Central memory CD8-positive, alpha-beta T cell (primary cell): Measurements from ENCODE around the gene MEP1A.
"Not testable (repeated sequence)": the region's sequence is repeated elsewhere in the genome, so short reads cannot be mapped to it uniquely, and the experiment has no call there.

Experiments
- ATAC-seq: fragments of 150-1000 bp; cut with Tn5 transposase; replicated peaks from 2 replicates; pipeline ENCODE4 v1.10.0; 2022; ENCODE audit warnings: mild to moderate bottlenecking, moderate FRiP score, moderate number of reproducible peaks; ENCODE audit not compliant: poor library complexity, severe bottlenecking; ENCODE audit errors: extremely low read depth
- DNase-seq, 2 donors: peaks; one replicate each; pipeline ENCODE4 v3.0.0; 2021; ENCODE audit warnings: low spot score in 2 of 2
- H3K27ac Mint-ChIP-seq: one replicate; pipeline ENCODE4 v1.8.0; 2022; ENCODE audit warnings: low read depth, mild to moderate bottlenecking, moderate library complexity, mixed read lengths
- H3K27me3 Mint-ChIP-seq: one replicate; pipeline ENCODE4 v1.8.0; 2022; ENCODE audit warnings: mixed read lengths
- H3K36me3 Mint-ChIP-seq: one replicate; pipeline ENCODE4 v1.8.0; 2022; ENCODE audit warnings: mild to moderate bottlenecking, moderate library complexity, mixed read lengths; ENCODE audit not compliant: insufficient read depth
- H3K4me1 Mint-ChIP-seq: one replicate; pipeline ENCODE4 v1.8.0; 2022; ENCODE audit warnings: mixed read lengths
- H3K4me3 Mint-ChIP-seq: one replicate; pipeline ENCODE4 v1.8.0; 2022; ENCODE audit warnings: mild to moderate bottlenecking, moderate library complexity, mixed read lengths
- H3K9me3 Mint-ChIP-seq: one replicate; pipeline ENCODE4 v1.8.0; 2022; ENCODE audit warnings: mixed read lengths

Gene MEP1A

DNA sequence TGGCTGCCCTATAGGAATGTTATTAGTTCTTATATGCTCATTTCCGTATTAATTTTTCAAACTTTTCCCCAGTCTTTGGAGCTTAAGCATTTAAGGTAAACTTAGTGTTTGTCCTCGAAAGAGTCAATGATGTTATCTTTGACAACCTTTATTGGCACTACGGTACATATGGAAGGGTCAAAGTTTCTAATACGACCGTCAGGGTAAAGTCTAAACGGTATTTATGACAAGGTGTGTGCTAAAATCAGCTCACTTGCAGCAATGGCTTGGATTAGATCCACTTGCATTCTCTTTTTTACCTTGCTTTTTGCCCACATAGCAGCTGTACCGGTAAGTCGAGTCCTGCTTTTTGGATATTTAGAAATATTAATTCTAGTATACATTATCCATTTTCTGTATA is at the start of gene MEP1A:
TSS of gene MEP1A (plus strand) at position 252 of the 400 bp plus-strand sequence. CDS start at position 262, 10 bp downstream.
- H3K9me3 Mint-ChIP-seq, result no peaks in the 10 kb centered on the region
- no peak for DNase-seq
- H3K4me1 Mint-ChIP-seq, result no peaks in the 10 kb centered on the region
- H3K27ac Mint-ChIP-seq, result no peak within 1 kb of the TSS
- H3K36me3 Mint-ChIP-seq, result no peaks in the 10 kb centered on the region
- no peak for ATAC-seq
- H3K27me3 Mint-ChIP-seq, result peaks cover 42% of the 10 kb centered on the region
- no peak within 1 kb of the TSS for H3K4me3 Mint-ChIP-seq

- H3K36me3 Mint-ChIP-seq, result no peaks in the 10 kb centered on the region
Observed at GRCh38 chr6:46743425-46744158, 49.6 kb upstream of the MEP1A start.

GRCh38 chr6:46744159-46744725 is 48.9 kb upstream of the MEP1A start:
- not testable (repeated sequence) for H3K36me3 Mint-ChIP-seq, H3K4me3 Mint-ChIP-seq, H3K4me1 Mint-ChIP-seq

More at GRCh38 chr6:46743425-46744158, 49.6 kb upstream of the MEP1A start:
- no peaks in the 10 kb centered on the region for H3K9me3 Mint-ChIP-seq
- ATAC-seq, result no peak
- H3K4me1 Mint-ChIP-seq, result no peaks in the 10 kb centered on the region
- H3K27me3 Mint-ChIP-seq, result peaks cover 23% of the 10 kb centered on the region
- H3K27ac Mint-ChIP-seq, result no peak overlapping the region
- DNase-seq, result no peak
- H3K4me3 Mint-ChIP-seq, result no peak overlapping the region

GRCh38 chr6:46745973-46746372 is 47.2 kb upstream of the MEP1A start:
- Mint-ChIP-seq H3K36me3 (no peaks in the 10 kb centered on the region), H3K9me3 (no peaks in the 10 kb centered on the region), H3K4me3 (no peak overlapping the region), H3K4me1 (no peaks in the 10 kb centered on the region), H3K27me3 (peaks cover 30% of the 10 kb centered on the region), H3K27ac (no peak overlapping the region)
- no peak for DNase-seq
- no peak for ATAC-seq

More at GRCh38 chr6:46744159-46744725, 48.9 kb upstream of the MEP1A start:
- H3K9me3 Mint-ChIP-seq, H3K27ac Mint-ChIP-seq, DNase-seq, ATAC-seq: not testable (repeated sequence)
- H3K27me3 Mint-ChIP-seq, result peaks cover 30% of the 10 kb centered on the region

- H3K4me3 Mint-ChIP-seq, result no peak within 1 kb of the TSS
- no peaks in the 10 kb centered on the region for H3K36me3 Mint-ChIP-seq
- no peak within 1 kb of the TSS for H3K27ac Mint-ChIP-seq
- no peaks in the 10 kb centered on the region for H3K4me1 Mint-ChIP-seq
- H3K9me3 Mint-ChIP-seq, result no peaks in the 10 kb centered on the region
- H3K27me3 Mint-ChIP-seq, result peaks cover 30% of the 10 kb centered on the region
- ATAC-seq (no peak), DNase-seq (no peak)
Observed at GRCh38 chr6:46746696-46747095, 46.5 kb upstream of the MEP1A start, which contains the start of gene ANKRD66. Gene ANKRD66 (plus strand): TSS chr6:46746933. CDS start chr6:46751949, 5,016 bp downstream.

GRCh38 chr6:46748940-46749503 is 44.2 kb upstream of the MEP1A start:
- H3K27ac Mint-ChIP-seq, result no peak overlapping the region
- peaks cover 39% of the 10 kb centered on the region for H3K27me3 Mint-ChIP-seq

GRCh38 chr6:46749731-46750130 is 43.5 kb upstream of the MEP1A start:
- no peak overlapping the region for H3K27ac Mint-ChIP-seq
- no peak for ATAC-seq
- H3K36me3 Mint-ChIP-seq, result no peaks in the 10 kb centered on the region
- H3K4me3 Mint-ChIP-seq, result no peak overlapping the region
- H3K9me3 Mint-ChIP-seq, result no peaks in the 10 kb centered on the region
- H3K27me3 Mint-ChIP-seq, result peaks cover 32% of the 10 kb centered on the region
- no peaks in the 10 kb centered on the region for H3K4me1 Mint-ChIP-seq
- DNase-seq, result no peak

More at GRCh38 chr6:46748940-46749503, 44.2 kb upstream of the MEP1A start:
- no peak for DNase-seq
- Mint-ChIP-seq H3K9me3 (no peaks in the 10 kb centered on the region), H3K4me1 (no peaks in the 10 kb centered on the region), H3K4me3 (no peak overlapping the region), H3K36me3 (no peaks in the 10 kb centered on the region)
- ATAC-seq, result no peak

DNA sequence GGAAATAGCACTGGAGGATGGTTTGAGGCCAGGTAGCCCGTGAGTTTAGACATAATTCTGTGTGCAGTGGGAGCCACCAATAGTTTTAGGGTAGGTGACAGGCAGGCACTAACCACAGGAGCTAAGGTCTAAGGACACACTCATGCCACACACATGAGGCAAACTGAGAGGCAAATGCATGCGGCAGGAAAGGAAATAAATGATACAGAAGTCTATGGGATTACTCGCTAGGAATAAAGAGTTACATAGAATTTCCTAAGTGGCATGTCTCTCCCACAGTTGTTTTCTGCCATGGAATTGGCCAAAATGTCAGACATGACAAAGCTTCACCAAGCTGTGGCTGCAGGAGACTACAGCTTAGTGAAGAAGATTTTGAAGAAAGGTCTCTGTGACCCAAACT is 41.5 kb upstream of the MEP1A start:
- H3K9me3 Mint-ChIP-seq, result no peaks in the 10 kb centered on the region
- no peak overlapping the region for H3K27ac Mint-ChIP-seq
- DNase-seq (no peak), ATAC-seq (no peak)
- no peak overlapping the region for H3K4me3 Mint-ChIP-seq
- peaks cover 18% of the 10 kb centered on the region for H3K27me3 Mint-ChIP-seq
- no peaks in the 10 kb centered on the region for H3K36me3 Mint-ChIP-seq
- no peaks in the 10 kb centered on the region for H3K4me1 Mint-ChIP-seq

DNA sequence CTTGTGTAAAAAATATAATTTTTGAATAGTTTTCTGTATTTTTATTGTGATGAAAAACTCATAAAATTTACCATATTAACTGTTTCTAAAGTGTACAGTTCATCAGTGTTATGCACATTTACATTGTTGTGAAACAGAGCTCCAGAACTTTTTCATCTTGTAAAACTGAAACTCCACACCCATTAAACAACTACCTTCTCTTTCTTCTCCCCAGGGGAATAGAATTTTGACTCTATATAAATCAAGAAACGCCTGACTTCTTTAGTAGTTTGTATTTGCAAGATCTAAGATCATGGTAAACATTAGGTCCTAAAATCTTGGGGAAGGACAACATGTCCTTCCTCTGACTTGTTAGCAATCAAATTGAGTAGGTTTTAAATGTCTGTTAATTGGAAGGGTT is 37.3 kb upstream of the MEP1A start:
- no peaks in the 10 kb centered on the region for H3K4me1 Mint-ChIP-seq
- peaks cover 9% of the 10 kb centered on the region for H3K27me3 Mint-ChIP-seq
- no peak overlapping the region for H3K4me3 Mint-ChIP-seq
- H3K9me3 Mint-ChIP-seq, result no peaks in the 10 kb centered on the region
- H3K27ac Mint-ChIP-seq, result no peak overlapping the region
- no peaks in the 10 kb centered on the region for H3K36me3 Mint-ChIP-seq
- ATAC-seq (no peak), DNase-seq (no peak)

DNA sequence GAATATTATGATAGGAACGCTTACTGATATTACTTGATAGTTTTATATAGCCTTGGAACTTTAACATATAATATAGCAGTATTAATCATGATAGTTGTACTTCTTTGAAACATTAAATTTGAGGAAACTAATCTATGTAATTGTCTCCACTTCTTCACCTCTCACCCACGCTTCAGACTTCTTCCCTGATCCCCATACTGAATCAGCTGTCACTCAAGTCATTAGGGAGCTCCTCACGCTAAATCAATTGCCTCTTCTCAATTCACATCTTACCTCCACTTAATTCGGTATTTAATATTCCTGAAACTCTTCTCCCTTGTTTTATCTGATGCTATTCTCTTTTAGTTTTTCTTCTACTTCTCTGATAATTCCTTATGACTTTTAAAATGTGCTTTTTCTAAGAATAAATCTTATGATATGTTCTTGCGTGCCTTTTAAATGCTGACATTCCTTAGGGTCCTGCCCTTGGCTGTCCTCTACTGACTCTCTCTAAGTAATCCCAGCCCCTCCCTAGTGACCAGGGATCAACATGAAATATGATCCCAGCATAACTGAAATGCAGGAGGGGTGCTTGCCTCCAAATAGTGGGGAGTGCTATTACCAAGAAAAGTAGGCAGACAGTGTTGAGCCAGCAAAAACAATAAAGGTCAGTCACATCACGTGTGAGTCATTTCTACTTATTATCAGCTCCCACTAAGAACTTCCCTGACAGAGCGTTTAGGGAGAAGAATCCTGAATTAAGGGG is 36.5 kb upstream of the MEP1A start:
- ATAC-seq (no peak), DNase-seq (no peak)
- Mint-ChIP-seq H3K36me3 (no peaks in the 10 kb centered on the region), H3K27me3 (peaks cover 9% of the 10 kb centered on the region), H3K4me3 (no peak overlapping the region), H3K4me1 (no peaks in the 10 kb centered on the region), H3K27ac (no peak overlapping the region), H3K9me3 (no peaks in the 10 kb centered on the region)

GRCh38 chr6:46757214-46757596 is 36.0 kb upstream of the MEP1A start:
- DNase-seq (no peak), ATAC-seq (no peak)
- H3K9me3 Mint-ChIP-seq, result no peaks in the 10 kb centered on the region
- no peaks in the 10 kb centered on the region for H3K4me1 Mint-ChIP-seq
- no peak overlapping the region for H3K27ac Mint-ChIP-seq
- H3K27me3 Mint-ChIP-seq, result peaks cover 9% of the 10 kb centered on the region
- H3K36me3 Mint-ChIP-seq, result no peaks in the 10 kb centered on the region
- H3K4me3 Mint-ChIP-seq, result no peak overlapping the region

DNA sequence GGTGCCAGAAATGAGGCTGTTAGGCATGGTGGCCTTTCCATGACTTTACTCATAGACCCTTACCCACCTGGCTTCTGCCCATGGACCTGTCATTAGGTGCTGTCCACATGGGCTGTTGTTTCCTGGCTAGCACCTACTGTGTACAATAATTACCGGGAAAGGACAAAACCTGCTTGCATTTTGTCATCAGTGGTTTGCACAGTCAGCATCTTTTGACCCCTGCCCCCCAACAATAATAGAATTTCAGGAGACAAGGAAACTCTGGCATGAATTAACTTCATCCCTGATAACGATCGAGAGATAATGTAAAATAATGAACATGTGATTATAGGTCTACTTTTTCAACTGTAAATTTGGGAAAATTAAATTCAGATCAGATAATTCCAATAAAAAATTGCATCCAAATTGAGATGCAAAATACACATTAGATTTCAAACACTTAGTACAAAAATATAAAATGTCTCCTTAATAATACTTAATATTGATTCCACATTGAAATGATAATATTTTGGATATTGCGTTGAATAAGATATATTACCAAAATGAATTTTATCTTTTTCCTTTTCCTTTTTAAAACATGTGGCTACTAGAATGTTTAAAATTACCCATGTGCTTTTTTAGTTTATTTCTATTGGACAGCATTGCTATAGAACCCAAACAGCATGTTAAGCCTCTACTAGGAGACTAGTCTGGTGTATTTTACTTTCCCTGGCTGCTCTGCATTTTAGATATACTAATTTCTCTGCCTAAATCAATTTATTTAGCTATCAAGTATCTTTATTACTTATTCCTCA is 34.0 kb upstream of the MEP1A start:
- Mint-ChIP-seq H3K9me3 (no peaks in the 10 kb centered on the region), H3K4me3 (no peak overlapping the region), H3K4me1 (no peaks in the 10 kb centered on the region), H3K36me3 (no peaks in the 10 kb centered on the region), H3K27me3 (peaks cover 14% of the 10 kb centered on the region), H3K27ac (no peak overlapping the region)
- ATAC-seq, result no peak
- DNase-seq, result no peak
